Measurements from ENCODE around the gene PTPRF. TPM values are rescaled to one million over a fixed set of nuclear protein-coding genes. Genes with fewer than 3 reads are reported as not detected.
A peak's percentile ranks its signal among the peaks of the same experiment; 100 is the strongest.

The PTPRF gene
- total and polyA plus RNA-seq, 9 donors = 24.4 to 165 (median 76.8) TPM

GRCh38 chr1:43558346-43558841, 27.7 kb downstream of the PTPRF start:
- WGBS, 3 donors = 34 to 48% (median 41%) methylated on average over 19 to 21 of the region's 21 CpGs
- peak overlapping the region; percentile 8 for H3K4me3 ChIP-seq
- H3K27ac ChIP-seq = peak overlapping the region in 1 of 2 donors; percentile 39
- TF ChIP-seq, protein P1, sequence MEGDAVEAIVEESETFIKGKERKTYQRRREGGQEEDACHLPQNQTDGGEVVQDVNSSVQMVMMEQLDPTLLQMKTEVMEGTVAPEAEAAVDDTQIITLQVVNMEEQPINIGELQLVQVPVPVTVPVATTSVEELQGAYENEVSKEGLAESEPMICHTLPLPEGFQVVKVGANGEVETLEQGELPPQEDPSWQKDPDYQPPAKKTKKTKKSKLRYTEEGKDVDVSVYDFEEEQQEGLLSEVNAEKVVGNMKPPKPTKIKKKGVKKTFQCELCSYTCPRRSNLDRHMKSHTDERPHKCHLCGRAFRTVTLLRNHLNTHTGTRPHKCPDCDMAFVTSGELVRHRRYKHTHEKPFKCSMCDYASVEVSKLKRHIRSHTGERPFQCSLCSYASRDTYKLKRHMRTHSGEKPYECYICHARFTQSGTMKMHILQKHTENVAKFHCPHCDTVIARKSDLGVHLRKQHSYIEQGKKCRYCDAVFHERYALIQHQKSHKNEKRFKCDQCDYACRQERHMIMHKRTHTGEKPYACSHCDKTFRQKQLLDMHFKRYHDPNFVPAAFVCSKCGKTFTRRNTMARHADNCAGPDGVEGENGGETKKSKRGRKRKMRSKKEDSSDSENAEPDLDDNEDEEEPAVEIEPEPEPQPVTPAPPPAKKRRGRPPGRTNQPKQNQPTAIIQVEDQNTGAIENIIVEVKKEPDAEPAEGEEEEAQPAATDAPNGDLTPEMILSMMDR (IDR thresholded peaks at IDR 0.05) = no peak
- TF ChIP-seq EP300 (IDR thresholded peaks at IDR 0.05) (no peak), POLR2A (IDR thresholded peaks at IDR 0.05) (no peak)
- intact Hi-C loops (cut with DNase I) = no loop called here
- no peaks in the 10 kb centered on the region for H3K27me3 ChIP-seq
- DNase-seq = peak; percentile 47 to 69 (median 64)
- peaks cover 14% of the 10 kb centered on the region for H3K4me1 ChIP-seq (ENCODE audit: insufficient read depth)
- no peaks in the 10 kb centered on the region for H3K36me3 ChIP-seq
- no peaks in the 10 kb centered on the region for H3K9me3 ChIP-seq

GRCh38 chr1:43559714-43560113, 29.0 kb downstream of the PTPRF start:
- H3K4me1 ChIP-seq (ENCODE audit: insufficient read depth) = peaks cover 22% of the 10 kb centered on the region
- intact Hi-C loops (cut with DNase I) = no loop called here
- H3K27me3 ChIP-seq = no peaks in the 10 kb centered on the region
- no peaks in the 10 kb centered on the region for H3K36me3 ChIP-seq
- TF ChIP-seq, protein P1 (IDR thresholded peaks at IDR 0.05) = no peak
- TF ChIP-seq POLR2A (IDR thresholded peaks at IDR 0.05) (no peak), EP300 (IDR thresholded peaks at IDR 0.05) (no peak)
- no peak overlapping the region for H3K4me3 ChIP-seq
- no peak for DNase-seq
- no peaks in the 10 kb centered on the region for H3K9me3 ChIP-seq
- H3K27ac ChIP-seq = no peak overlapping the region
- 95% methylated on average over 6 of the region's 6 CpGs for WGBS, 3 donors

DNA sequence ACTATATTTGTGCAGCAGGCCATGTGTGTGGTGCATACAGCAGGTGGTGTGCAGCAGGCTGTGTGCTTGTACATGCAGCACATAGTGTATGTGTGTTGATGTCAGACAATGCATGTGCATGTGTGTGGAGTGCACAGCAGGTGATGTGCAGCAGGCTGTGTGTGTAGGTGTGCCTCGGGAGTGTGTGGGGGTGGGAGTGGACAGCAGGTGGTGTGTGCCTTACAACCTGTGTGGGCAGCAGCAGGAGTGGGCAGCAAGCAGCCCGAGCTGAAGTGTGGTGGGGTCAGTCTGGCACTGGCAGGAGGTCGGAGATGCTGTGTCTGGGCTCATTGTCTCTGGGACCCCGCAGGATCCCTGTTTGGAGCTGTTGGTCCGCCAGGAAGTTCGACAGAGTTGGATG, 29.6 kb downstream of the PTPRF start:
- no peak for DNase-seq
- peaks cover 28% of the 10 kb centered on the region for H3K4me1 ChIP-seq (ENCODE audit: insufficient read depth)
- WGBS, 3 donors = 72 to 84% (median 82%) methylated on average over 6 of the region's 6 CpGs
- intact Hi-C loops (cut with DNase I) = no loop called here
- H3K4me3 ChIP-seq = no peak overlapping the region
- H3K27me3 ChIP-seq = no peaks in the 10 kb centered on the region
- no peak for TF ChIP-seq EP300 (IDR thresholded peaks at IDR 0.05)
- no peak for TF ChIP-seq POLR2A (IDR thresholded peaks at IDR 0.05)
- TF ChIP-seq, protein P1 (IDR thresholded peaks at IDR 0.05) = no peak
- no peaks in the 10 kb centered on the region for H3K9me3 ChIP-seq
- no peak overlapping the region for H3K27ac ChIP-seq
- H3K36me3 ChIP-seq = no peaks in the 10 kb centered on the region

GRCh38 chr1:43563876-43564539, 33.3 kb downstream of the PTPRF start:
- DNase-seq = peak; percentile 84 to 91 (median 88)
- intact Hi-C loops (cut with DNase I) = no loop called here
- no peak overlapping the region for H3K4me3 ChIP-seq
- H3K4me1 ChIP-seq (ENCODE audit: insufficient read depth) = peaks cover 19% of the 10 kb centered on the region
- peak overlapping the region; percentile 59 to 85 for H3K27ac ChIP-seq
- H3K27me3 ChIP-seq = no peaks in the 10 kb centered on the region
- WGBS, 3 donors = 25 to 31% (median 29%) methylated on average over 19 of the region's 19 CpGs
- H3K9me3 ChIP-seq = no peaks in the 10 kb centered on the region
- H3K36me3 ChIP-seq = no peaks in the 10 kb centered on the region
- TF ChIP-seq POLR2A (IDR thresholded peaks at IDR 0.05) (no peak), EP300 (IDR thresholded peaks at IDR 0.05) (no peak)
- TF ChIP-seq, protein P1 (IDR thresholded peaks at IDR 0.05) = no peak

All from ovary (tissue), 9 donors.